Measurements from ENCODE around the gene SHC3.

The SHC3 gene

GRCh38 chr9:89024727-89025126 is 153.9 kb downstream of the SHC3 start:
- no peak for DNase-seq (ENCODE audit: low read depth)

GRCh38 chr9:89023740-89024139 is 154.9 kb downstream of the SHC3 start:
- no peak for DNase-seq (ENCODE audit: low read depth)

DNA sequence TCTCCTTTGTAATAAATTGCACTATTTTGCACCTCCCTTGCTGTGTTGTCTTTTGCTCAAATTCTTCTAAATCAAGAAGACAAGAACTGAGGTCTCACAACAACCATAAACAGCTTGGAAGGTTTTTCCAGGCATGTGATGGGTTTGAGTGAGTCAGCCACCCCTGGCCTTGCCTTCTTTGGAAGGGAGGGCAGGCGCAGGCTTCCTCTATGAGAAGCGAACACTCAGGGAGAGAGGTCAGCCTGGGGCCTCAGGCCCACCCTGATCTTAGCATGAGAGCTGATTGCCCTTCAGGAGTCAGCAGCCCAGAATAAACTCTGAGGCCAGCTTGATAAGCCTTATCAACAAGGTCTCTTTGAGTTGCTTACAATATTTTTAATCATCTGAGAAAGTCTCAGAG is 155.7 kb downstream of the SHC3 start:
- DNase-seq (ENCODE audit: low read depth): no peak

GRCh38 chr9:89022001-89022759 is 156.4 kb downstream of the SHC3 start:
- no peak for DNase-seq (ENCODE audit: low read depth)

- DNase-seq (ENCODE audit: low read depth): no peak
Observed at GRCh38 chr9:89021154-89021803, 157.3 kb downstream of the SHC3 start.

- no peak for DNase-seq (ENCODE audit: low read depth)
Observed at GRCh38 chr9:89020754-89021153, 157.9 kb downstream of the SHC3 start.

- DNase-seq (ENCODE audit: low read depth): no peak
Observed at GRCh38 chr9:89015336-89015735, 163.3 kb downstream of the SHC3 start.

DNA sequence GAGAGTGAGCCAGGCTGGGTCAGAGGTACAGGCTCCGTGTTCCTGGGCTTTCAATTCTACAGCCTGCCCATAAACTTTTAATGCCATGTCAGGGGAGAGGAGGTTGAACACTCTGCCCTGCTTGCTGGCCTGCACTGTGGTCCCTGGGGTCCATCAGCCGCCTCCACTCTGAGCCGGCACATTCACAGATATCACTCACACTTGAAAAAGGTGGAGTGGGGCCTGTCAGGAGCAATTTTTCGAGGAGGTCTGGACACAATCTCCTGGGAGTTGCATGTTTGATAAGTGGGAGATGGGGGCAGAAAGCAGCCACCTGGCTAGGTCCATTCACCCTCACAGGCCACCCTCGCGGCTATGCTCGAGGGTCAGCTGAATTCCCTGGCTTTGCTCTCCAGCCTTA is 164.5 kb downstream of the SHC3 start:
- DNase-seq (ENCODE audit: low read depth): no peak

- DNase-seq (ENCODE audit: low read depth): no peak
Observed at GRCh38 chr9:89013660-89014059, 165.0 kb downstream of the SHC3 start.

DNA sequence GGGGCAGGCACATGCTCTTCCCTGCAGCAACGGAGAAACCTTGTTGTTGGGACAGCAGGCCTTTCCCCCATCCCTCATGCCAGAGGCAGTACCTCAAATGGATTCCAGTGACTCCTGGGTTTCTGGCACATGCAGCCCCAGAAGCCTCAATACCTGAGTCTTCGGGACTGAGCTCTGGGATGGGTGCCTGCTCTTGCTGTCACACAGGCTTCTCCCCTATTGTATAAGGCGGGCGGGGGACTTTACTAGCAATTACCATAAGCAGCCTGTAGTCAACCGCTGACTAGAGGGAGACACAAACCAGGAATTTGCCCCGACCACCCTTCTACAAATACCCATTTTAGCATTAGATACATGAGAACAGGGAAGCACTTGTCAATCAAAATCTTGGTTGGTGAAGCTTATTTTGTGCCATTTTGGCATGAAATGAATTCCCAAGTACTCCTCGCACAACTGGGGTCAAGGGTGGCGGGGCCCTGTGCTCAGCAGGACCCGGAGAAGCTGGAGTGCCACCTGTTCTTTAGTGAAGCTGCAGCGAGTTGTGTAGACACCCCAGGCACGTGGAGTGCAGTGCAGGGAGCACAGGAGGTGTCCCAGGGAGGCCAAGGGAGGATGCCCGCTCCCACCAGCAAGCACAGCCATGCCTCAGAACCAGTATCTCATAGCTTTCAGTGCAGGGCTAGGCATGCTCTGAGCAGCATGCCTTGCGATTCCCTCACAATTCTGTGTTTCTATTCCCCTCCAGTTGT is 166.2 kb downstream of the SHC3 start:
- no peak for DNase-seq (ENCODE audit: low read depth)

- DNase-seq (ENCODE audit: low read depth): no peak
Observed at GRCh38 chr9:89011683-89012082, 166.9 kb downstream of the SHC3 start.

- DNase-seq (ENCODE audit: low read depth): no peak
Observed at GRCh38 chr9:89010526-89011111, 168.0 kb downstream of the SHC3 start.

DNA sequence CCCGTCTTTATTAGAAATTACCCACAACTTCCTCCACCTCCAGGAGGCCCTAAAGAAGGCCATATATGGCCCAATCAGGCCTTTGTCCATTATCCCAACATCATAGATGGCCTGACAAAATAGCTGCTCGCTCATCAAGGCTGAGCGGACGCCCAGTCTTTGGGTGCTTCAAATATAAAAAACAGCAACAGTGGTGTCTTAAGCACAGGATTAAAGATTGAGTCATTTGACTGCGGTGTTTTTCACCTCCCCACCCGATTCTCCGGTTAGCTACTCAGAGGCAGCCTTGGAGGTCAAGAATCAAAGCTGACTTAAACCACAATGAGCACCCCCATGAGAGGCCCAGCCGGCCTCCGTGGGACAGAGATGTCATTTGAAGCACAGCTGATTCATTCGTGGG is 168.6 kb downstream of the SHC3 start:
- DNase-seq (ENCODE audit: low read depth): no peak

DNA sequence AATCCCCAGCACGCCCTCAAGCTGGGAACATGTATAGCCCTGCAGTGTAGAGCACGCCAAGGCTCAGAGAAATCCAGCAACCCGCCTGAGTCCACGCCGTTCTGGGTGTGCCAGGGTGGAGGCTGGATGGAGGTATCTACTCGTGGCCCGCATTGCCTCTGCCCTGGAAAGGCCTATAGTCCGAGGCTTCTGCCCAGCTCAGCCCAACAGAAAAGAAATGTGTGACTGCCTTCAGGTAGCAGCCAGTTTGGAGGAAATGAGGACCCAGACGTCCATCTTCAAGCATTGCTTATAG is 169.1 kb downstream of the SHC3 start:
- no peak for DNase-seq (ENCODE audit: low read depth)

GRCh38 chr9:89008744-89009545 is 169.7 kb downstream of the SHC3 start:
- DNase-seq (ENCODE audit: low read depth): no peak

DNA sequence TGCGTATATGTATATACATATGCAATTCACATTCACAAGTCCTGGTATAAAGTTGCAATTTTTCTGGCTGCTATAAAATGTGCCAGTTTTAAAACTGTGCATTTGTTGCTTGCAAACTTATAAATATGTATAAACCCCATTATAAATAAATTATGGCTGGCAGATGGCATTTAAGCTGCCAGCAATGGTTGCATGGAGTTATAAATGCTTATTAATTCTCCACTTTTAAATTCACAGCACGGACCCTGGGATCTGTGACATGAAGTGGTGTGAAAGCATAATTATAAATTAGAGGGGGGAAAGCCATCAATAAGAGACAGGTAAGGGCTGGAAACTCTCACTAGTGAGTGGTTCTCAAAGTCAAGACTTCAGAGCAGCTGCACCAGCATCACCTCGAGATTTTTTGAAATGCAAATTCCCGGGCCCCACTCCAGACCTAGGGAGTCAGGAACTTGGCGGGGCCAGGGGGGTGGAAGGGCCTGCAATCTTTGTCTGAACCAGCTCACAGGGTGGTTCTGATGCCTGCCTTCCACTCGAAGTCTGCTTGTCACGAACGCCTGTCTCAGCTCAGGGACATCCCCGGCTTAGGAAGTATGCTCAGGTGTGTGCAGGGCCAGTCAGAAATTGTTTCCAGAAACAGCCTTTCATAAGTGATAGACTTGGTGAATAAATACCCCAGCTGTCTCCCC is 170.4 kb downstream of the SHC3 start:
- DNase-seq (ENCODE audit: low read depth): no peak

DNA sequence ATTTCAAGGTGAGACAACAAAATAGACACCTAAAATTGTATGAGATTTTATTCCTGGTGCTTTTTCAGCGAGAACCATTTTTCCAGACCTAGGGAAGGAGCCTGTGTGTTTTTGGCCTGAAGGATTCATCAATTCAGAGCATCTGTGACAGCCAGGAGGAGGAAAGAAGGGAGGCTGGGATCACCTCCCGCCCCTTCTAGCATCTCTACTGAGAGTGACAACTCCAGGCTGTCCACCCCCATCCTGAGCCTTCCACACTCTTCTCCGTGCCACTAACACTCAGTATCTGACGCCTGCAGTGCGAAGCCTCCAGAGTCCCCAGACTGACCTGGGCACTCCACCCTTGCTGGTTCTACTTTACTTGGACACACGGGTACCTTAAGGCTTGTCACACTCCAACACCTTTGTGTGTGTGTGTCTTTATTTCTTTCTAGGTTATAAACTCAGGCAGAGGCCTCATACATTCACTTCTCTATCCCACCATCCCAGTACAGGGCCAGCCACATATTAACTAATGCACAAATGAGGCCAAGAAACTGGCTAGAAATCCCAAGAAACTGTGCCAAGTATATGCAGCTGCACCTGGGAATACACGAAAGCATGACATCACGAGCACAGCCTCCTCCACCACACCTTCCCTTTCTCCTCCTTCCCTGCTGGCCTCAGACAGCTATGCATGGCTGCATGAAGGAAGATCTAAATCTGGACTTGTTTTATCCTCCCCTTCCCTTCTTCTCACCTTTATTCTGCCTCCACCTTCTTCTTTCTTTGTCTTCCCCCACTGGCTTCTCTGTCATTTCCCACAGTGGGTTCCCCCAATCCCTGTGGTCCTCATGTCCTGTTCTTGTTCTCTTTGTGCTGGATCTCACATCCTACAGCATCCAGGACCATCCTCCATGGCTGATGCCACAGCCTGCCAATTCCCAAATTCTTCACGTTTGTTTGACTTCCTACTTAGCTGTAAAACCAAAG is 171.3 kb downstream of the SHC3 start:
- no peak for DNase-seq (ENCODE audit: low read depth)

DNA sequence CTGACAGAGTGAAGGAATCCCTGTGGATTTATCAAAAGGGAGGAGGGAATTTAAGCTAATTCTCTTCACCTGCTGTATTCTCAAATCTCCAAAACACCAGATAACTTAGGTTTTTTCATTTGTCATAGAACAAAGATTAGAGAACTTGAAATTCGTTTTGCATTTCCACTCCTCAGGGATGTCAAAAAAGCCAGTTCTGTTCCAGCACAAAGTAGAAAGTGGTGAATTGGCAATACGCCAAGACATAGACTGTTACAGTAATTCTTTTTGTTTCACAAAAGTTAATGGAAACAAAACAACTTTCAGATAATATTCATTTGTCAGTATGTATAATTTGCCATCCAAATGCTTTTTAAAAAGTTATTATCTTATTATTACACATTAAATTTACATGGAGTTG is 172.4 kb downstream of the SHC3 start:
- DNase-seq (ENCODE audit: low read depth): no peak

DNA sequence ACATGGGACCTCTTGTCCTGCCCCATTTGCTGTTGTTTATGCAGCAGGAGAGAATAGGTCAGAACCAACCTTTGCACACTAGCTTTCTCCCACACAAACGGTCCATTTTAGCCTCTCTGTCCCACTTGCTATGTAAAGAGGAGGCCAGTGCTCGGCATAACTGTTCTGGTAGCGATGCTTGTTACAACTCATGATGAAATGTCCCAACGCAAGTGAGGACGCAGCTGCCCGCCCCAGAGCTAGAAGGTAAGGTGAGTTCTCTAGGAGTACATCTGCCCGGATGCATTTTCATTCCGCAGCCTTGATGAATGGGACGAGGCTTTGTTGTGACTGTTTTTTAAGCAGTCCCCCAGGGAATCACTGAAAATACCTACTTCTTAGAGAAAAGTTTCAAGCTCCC is 173.3 kb downstream of the SHC3 start:
- no peak for DNase-seq (ENCODE audit: low read depth)

GRCh38 chr9:89002987-89003386 is 175.6 kb downstream of the SHC3 start:
- DNase-seq (ENCODE audit: low read depth): no peak

Measured in stimulated activated CD8-positive, alpha-beta memory T cell treated with anti-CD3 and anti-CD28 coated beads, Interleukin-12 subunit alpha, Interleukin-12 subunit beta, amount 100 ng/mL, for 4 hours (primary cell).